ENCODE results near the gene NRARP.
A peak's percentile ranks its signal among the peaks of the same experiment; 100 is the strongest.

Gene NRARP

DNA sequence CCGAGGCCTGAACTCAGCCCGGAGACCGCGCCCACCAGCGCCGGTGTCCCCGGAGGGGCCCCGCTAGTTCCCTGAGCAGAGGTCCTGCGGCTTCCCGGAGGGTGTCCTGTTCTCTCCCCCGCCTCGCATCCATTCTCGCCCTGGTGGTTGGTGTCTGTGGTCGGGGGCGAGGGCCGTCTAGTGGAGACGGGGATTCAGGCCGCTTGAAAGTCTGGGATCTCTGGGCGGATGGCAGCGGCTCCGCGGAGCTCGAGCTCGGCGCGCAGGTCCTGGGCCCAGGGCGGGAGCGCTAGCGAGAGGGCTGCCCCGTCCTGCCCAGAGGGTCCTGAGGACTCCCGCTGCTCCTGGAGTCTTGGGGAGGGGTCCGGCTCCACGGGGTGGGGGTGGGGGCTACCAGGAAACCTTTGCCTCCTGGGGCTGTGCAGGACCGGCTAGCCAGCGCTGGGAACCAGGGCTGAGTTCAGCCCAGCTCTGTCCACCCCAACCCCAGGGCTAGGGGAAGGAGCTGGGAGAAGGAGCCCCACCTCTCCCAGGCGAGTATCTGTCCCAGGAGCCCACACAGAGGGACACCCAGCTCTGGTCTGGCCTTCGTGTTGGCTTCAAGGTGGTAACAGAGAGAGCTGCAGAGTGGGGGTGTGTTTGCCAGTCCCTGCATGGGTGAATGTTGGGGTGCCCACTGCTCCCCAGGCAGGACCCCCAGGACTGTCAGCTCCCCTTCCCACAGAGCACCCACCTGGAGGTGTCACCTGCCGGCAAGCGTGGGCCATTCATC lies 20.5 kb downstream of the NRARP start:
- Histone ChIP-seq H3K9me2 (replicated peaks; ENCODE audit: control insufficient read depth, low read length) (no peaks in the 10 kb centered on the region), H3K4me3 (ENCODE audit: low read length) (no peak overlapping the region), H3K36me3 (ENCODE audit: control insufficient read depth, low read length) (peaks cover 22% of the 10 kb centered on the region), H3K27ac (ENCODE audit: low read depth, low read length) (peak overlapping the region; percentile 68), H3K9me3 (ENCODE audit: control insufficient read depth, insufficient read depth, low read length) (no peaks in the 10 kb centered on the region), H3K4me2 (ENCODE audit: low read length) (peak overlapping the region; percentile 45), H3K79me2 (ENCODE audit: control insufficient read depth, low read length) (peaks cover 9% of the 10 kb centered on the region; the same call in 1 of the 2 replicates), H3K27me3 (ENCODE audit: control insufficient read depth, low read length) (no peaks in the 10 kb centered on the region), H3F3A (ENCODE audit: control insufficient read depth, insufficient read depth) (peaks cover 28% of the 10 kb centered on the region), H3K4me1 (ENCODE audit: control insufficient read depth, low read length) (peaks cover 92% of the 10 kb centered on the region), H4K20me1 (ENCODE audit: control insufficient read depth, insufficient read depth, low read depth, low read length) (no peaks in the 10 kb centered on the region)
- TF ChIP-seq, protein P1, sequence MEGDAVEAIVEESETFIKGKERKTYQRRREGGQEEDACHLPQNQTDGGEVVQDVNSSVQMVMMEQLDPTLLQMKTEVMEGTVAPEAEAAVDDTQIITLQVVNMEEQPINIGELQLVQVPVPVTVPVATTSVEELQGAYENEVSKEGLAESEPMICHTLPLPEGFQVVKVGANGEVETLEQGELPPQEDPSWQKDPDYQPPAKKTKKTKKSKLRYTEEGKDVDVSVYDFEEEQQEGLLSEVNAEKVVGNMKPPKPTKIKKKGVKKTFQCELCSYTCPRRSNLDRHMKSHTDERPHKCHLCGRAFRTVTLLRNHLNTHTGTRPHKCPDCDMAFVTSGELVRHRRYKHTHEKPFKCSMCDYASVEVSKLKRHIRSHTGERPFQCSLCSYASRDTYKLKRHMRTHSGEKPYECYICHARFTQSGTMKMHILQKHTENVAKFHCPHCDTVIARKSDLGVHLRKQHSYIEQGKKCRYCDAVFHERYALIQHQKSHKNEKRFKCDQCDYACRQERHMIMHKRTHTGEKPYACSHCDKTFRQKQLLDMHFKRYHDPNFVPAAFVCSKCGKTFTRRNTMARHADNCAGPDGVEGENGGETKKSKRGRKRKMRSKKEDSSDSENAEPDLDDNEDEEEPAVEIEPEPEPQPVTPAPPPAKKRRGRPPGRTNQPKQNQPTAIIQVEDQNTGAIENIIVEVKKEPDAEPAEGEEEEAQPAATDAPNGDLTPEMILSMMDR (IDR thresholded peaks at IDR 0.05; ENCODE audit: low read depth, low read length, poor library complexity, severe bottlenecking), result no peak
- no peak for TF ChIP-seq EZH2phosphoT487 (IDR thresholded peaks at IDR 0.05; ENCODE audit: borderline replicate concordance, low read length)

DNA sequence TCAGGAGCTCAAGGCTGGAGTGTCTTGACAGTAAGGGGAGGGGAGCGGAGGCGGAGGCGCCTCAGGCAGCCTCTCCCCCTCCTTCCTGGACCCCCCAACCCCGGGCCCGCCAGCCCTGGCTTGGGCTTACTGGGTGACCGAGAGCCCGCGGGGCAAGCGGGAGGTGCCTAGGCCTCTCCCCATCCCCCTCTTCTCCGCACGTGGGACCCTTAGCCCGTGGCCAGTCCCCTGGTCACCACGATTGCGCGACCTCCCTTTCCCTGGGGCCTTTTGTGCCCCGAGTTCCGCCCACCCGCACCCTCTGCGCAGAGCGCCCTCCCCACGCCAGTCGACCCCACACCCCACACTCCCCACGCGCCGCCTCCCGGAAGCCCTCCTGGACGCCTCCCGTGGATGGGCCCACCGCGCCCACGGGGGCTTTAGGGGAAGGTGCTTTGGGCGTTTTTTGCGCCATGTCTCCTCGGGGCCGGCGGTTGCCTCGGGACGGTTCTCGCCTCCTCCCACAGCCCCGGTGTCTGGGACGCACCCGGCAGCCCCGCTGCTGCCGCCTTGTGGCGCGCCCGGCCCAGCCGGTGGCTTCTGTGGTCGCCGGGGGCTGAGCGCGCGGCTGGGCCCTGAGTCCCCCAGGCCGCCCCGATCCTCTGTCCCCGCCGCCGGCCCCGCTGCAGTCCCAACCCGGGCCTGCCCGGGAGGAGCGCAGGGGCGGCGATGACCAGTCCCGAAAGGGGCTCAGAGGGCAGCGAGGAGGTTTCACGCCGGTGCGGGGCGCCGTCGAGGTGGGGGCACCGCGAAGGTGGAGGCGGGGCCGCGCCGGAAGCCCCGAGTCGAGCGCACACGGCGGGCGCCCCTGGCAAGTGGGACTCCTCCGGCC lies 21.4 kb downstream of the NRARP start:
- H3K27ac ChIP-seq (ENCODE audit: low read depth, low read length), result no peak overlapping the region
- no peaks in the 10 kb centered on the region for H4K20me1 ChIP-seq (ENCODE audit: control insufficient read depth, insufficient read depth, low read depth, low read length)
- no peaks in the 10 kb centered on the region for H3K9me3 ChIP-seq (ENCODE audit: control insufficient read depth, insufficient read depth, low read length)
- H3K27me3 ChIP-seq (ENCODE audit: control insufficient read depth, low read length), result no peaks in the 10 kb centered on the region
- H3K9me2 ChIP-seq (replicated peaks; ENCODE audit: control insufficient read depth, low read length), result no peaks in the 10 kb centered on the region
- peaks cover 9% of the 10 kb centered on the region; the same call in 1 of the 2 replicates for H3K79me2 ChIP-seq (ENCODE audit: control insufficient read depth, low read length)
- TF ChIP-seq EZH2phosphoT487 (IDR thresholded peaks at IDR 0.05; ENCODE audit: borderline replicate concordance, low read length), result no peak
- TF ChIP-seq, protein P1 (IDR thresholded peaks at IDR 0.05; ENCODE audit: low read depth, low read length, poor library complexity, severe bottlenecking), result peak; percentile 39
- H3K4me1 ChIP-seq (ENCODE audit: control insufficient read depth, low read length), result peaks cover 92% of the 10 kb centered on the region
- no peak overlapping the region; the same call in 1 of the 2 replicates for H3K4me2 ChIP-seq (ENCODE audit: low read length)
- peaks cover 22% of the 10 kb centered on the region for H3K36me3 ChIP-seq (ENCODE audit: control insufficient read depth, low read length)
- H3F3A ChIP-seq (ENCODE audit: control insufficient read depth, insufficient read depth), result peaks cover 21% of the 10 kb centered on the region
- H3K4me3 ChIP-seq (ENCODE audit: low read length), result no peak overlapping the region

DNA sequence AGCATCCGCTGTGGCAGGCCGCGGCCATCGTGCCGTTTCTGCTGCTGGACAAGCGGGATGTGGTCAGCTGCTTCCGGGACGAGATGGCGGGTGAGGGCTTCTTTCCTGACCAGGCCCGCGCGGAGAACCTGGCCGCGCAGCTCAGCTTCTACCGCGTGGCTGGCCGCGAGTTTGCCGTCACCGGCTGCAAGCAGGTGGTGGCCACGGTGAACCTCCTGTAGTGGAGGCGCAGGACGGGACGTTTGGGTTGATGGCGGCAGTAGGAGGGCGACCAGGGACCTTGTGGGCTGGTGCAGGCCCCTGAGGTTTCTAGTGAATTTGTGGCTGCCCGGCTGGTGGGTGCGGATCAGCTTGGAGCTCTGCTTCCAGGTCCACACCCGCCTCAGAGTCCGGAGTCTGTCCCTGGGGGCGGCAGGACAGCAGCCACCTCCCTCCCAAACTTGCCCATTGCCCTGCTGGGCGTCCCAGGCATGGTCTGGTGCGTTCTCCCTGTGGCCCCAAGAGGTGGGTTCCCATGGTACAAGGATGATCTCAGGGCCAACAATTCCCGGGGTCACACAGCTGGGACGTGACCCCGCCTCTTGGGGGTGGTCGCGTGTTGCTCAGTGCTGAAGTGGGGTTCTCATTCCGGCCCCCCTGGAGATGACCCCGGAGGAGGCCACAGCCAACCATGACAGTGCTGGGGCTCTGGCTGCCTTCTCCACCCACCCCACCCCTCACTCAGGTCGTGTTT lies 22.2 kb downstream of the NRARP start:
- no peak for TF ChIP-seq EZH2phosphoT487 (IDR thresholded peaks at IDR 0.05; ENCODE audit: borderline replicate concordance, low read length)
- TF ChIP-seq, protein P1 (IDR thresholded peaks at IDR 0.05; ENCODE audit: low read depth, low read length, poor library complexity, severe bottlenecking), result no peak
- peaks cover 20% of the 10 kb centered on the region for H3F3A ChIP-seq (ENCODE audit: control insufficient read depth, insufficient read depth)

More for the DNA sequence above, 22.2 kb downstream of the NRARP start:
- peaks cover 14% of the 10 kb centered on the region for H3K79me2 ChIP-seq (ENCODE audit: control insufficient read depth, low read length)
- no peaks in the 10 kb centered on the region for H3K9me2 ChIP-seq (replicated peaks; ENCODE audit: control insufficient read depth, low read length)
- no peak overlapping the region for H3K27ac ChIP-seq (ENCODE audit: low read depth, low read length)
- H3K4me1 ChIP-seq (ENCODE audit: control insufficient read depth, low read length), result peaks cover 92% of the 10 kb centered on the region
- H4K20me1 ChIP-seq (ENCODE audit: control insufficient read depth, insufficient read depth, low read depth, low read length), result no peaks in the 10 kb centered on the region
- no peaks in the 10 kb centered on the region for H3K9me3 ChIP-seq (ENCODE audit: control insufficient read depth, insufficient read depth, low read length)
- no peaks in the 10 kb centered on the region for H3K27me3 ChIP-seq (ENCODE audit: control insufficient read depth, low read length)
- H3K4me2 ChIP-seq (ENCODE audit: low read length), result no peak overlapping the region
- H3K36me3 ChIP-seq (ENCODE audit: control insufficient read depth, low read length), result peaks cover 22% of the 10 kb centered on the region
- no peak overlapping the region for H3K4me3 ChIP-seq (ENCODE audit: low read length)
